ENCODE measurements around the gene YARS1. TPM values are rescaled to one million over a fixed set of nuclear protein-coding genes. Genes with fewer than 3 reads are reported as not detected.

The YARS1 gene
- total and polyA plus RNA-seq, 2 experiments from 2014 or later, result 134 to 182 TPM

DNA sequence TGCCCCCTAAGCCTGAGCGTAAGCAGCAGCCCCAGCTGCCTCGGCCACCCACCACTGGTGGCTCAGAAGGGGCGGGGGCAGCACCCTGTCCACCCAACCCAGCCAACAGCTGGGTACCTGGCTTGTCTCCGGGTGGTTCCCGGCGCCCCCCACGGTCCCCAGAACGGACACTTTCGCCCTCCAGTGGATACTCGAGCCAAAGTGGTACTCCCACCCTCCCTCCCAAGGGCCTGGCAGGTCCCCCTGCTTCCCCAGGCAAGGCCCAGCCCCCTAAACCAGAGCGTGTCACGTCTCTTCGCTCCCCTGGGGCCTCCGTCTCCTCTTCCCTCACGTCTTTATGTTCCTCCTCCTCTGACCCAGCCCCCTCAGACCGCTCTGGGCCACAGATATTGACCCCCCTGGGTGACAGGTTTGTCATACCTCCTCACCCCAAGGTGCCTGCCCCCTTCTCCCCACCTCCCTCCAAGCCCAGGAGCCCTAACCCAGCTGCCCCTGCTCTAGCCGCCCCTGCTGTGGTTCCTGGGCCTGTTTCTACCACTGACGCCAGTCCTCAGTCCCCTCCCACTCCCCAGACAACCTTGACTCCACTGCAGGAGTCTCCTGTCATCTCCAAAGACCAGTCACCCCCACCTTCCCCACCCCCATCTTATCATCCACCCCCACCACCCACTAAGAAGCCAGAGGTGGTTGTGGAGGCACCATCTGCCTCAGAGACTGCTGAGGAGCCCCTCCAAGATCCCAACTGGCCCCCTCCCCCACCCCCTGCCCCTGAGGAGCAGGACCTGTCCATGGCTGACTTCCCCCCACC is 46.2 kb downstream of the YARS1 start:
- H4K20me1 ChIP-seq (replicated peaks; ENCODE audit: insufficient read depth), result peaks cover 30% of the 10 kb centered on the region
- peaks cover 38% of the 10 kb centered on the region for H3F3A ChIP-seq (replicated peaks; ENCODE audit: low read depth)
- Mint-ChIP-seq H3K9me3 (no peaks in the 10 kb centered on the region), H3K4me1 (peaks cover 51% of the 10 kb centered on the region), H3K27me3 (ENCODE audit: insufficient read depth, low read depth, poor library complexity) (peaks cover 24% of the 10 kb centered on the region), H3K27ac (no peak overlapping the region), H3K4me3 (no peak overlapping the region), H3K36me3 (ENCODE audit: low read depth) (peaks cover 56% of the 10 kb centered on the region)
- peaks cover 26% of the 10 kb centered on the region for H3K4me1 ChIP-seq (ENCODE audit: insufficient read depth)
- no peak for DNase-seq (ENCODE audit: low spot score)
- H3K27me3 ChIP-seq (ENCODE audit: insufficient read depth), result no peaks in the 10 kb centered on the region
- TF ChIP-seq, protein P1, sequence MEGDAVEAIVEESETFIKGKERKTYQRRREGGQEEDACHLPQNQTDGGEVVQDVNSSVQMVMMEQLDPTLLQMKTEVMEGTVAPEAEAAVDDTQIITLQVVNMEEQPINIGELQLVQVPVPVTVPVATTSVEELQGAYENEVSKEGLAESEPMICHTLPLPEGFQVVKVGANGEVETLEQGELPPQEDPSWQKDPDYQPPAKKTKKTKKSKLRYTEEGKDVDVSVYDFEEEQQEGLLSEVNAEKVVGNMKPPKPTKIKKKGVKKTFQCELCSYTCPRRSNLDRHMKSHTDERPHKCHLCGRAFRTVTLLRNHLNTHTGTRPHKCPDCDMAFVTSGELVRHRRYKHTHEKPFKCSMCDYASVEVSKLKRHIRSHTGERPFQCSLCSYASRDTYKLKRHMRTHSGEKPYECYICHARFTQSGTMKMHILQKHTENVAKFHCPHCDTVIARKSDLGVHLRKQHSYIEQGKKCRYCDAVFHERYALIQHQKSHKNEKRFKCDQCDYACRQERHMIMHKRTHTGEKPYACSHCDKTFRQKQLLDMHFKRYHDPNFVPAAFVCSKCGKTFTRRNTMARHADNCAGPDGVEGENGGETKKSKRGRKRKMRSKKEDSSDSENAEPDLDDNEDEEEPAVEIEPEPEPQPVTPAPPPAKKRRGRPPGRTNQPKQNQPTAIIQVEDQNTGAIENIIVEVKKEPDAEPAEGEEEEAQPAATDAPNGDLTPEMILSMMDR (conservative IDR thresholded peaks at IDR 0.05; ENCODE audit: low read depth in 2 of 2), result peak in 1 of 2 experiments; percentile 45; a peak in 2 of 4 replicates
- TF ChIP-seq POLR2AphosphoS5 (IDR thresholded peaks at IDR 0.05; ENCODE audit: low read depth) (0 out of 2 replicates have a peak, but pooled peaks have one; percentile 18), NANOG (IDR thresholded peaks at IDR 0.05; ENCODE audit: borderline replicate concordance) (no peak)
- H3K4me3 ChIP-seq, result no peak overlapping the region
- H3K4me2 ChIP-seq, result no peak overlapping the region
- H3K79me2 ChIP-seq (replicated peaks; ENCODE audit: insufficient read depth), result peaks cover 23% of the 10 kb centered on the region
- H3K27ac ChIP-seq (ENCODE audit: low read depth), result no peak overlapping the region
- H3K9me2 ChIP-seq (ENCODE audit: insufficient read depth), result no peaks in the 10 kb centered on the region
- H2AFZ ChIP-seq, result no peak overlapping the region
- peaks cover 12% of the 10 kb centered on the region for H3K36me3 ChIP-seq (ENCODE audit: insufficient read depth)
- no peak for ATAC-seq

DNA sequence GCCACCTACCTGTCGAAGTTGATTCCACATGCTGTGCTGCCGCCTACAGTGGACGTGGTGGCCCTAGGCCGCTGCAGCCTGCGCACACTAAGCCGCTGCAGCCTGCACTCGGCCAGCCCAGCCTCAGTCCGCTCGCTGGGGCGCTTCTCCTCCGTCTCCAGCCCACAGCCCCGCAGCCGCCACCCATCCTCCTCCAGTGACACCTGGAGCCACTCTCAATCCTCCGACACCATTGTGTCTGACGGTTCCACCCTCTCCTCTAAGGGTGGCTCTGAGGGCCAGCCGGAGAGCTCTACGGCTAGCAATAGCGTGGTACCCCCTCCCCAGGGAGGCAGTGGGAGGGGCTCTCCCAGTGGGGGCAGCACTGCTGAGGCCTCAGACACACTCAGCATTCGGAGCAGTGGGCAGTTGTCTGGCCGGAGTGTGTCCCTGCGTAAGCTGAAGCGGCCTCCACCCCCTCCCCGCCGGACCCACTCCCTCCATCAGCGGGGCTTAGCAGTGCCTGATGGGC is 46.9 kb downstream of the YARS1 start:
- H3K27ac ChIP-seq (ENCODE audit: low read depth), result no peak overlapping the region
- no peak overlapping the region for H2AFZ ChIP-seq
- peaks cover 28% of the 10 kb centered on the region for H3K4me1 ChIP-seq (ENCODE audit: insufficient read depth)
- TF ChIP-seq, protein P1 (conservative IDR thresholded peaks at IDR 0.05; ENCODE audit: low read depth in 2 of 2), result peak in 1 of 2 experiments; percentile 44; a peak in 2 of 4 replicates
- no peak for TF ChIP-seq CREB1 (CRISPR knock-in tag; IDR thresholded peaks at IDR 0.05; ENCODE audit: low read depth)
- no peak overlapping the region for H3K4me3 ChIP-seq
- H3F3A ChIP-seq (replicated peaks; ENCODE audit: low read depth), result peaks cover 36% of the 10 kb centered on the region
- no peak for ATAC-seq
- peaks cover 28% of the 10 kb centered on the region for H3K79me2 ChIP-seq (replicated peaks; ENCODE audit: insufficient read depth)
- peaks cover 49% of the 10 kb centered on the region for H3K36me3 Mint-ChIP-seq (ENCODE audit: low read depth)
- H3K27me3 Mint-ChIP-seq (ENCODE audit: insufficient read depth, low read depth, poor library complexity), result peaks cover 24% of the 10 kb centered on the region
- H3K4me1 Mint-ChIP-seq, result peaks cover 53% of the 10 kb centered on the region
- H3K4me2 ChIP-seq, result no peak overlapping the region
- H3K36me3 ChIP-seq (ENCODE audit: insufficient read depth), result peaks cover 6% of the 10 kb centered on the region
- no peaks in the 10 kb centered on the region for H3K27me3 ChIP-seq (ENCODE audit: insufficient read depth)
- H4K20me1 ChIP-seq (replicated peaks; ENCODE audit: insufficient read depth), result peaks cover 24% of the 10 kb centered on the region
- no peaks in the 10 kb centered on the region for H3K9me2 ChIP-seq (ENCODE audit: insufficient read depth)
- H3K27ac Mint-ChIP-seq, result no peak overlapping the region
- H3K4me3 Mint-ChIP-seq, result no peak overlapping the region
- DNase-seq (ENCODE audit: low spot score), result no peak
- H3K9me3 Mint-ChIP-seq, result no peaks in the 10 kb centered on the region
